Upper lobe of right lung (tissue), 1 donor: ENCODE results near the gene COL15A1. TPM values are rescaled to one million over a fixed set of nuclear protein-coding genes. Genes with fewer than 3 reads are reported as not detected.

Experiments used
- ATAC-seq: fragments of 200-7000 bp; cut with Tn5 transposase; one replicate; pipeline ENCODE4 v1.9.1; 2020; ENCODE audit warnings: mild to moderate bottlenecking, moderate library complexity
- DNase-seq: peaks from one replicate; pipeline ENCODE4 v3.0.0-alpha.2; 2020
- H3K27ac ChIP-seq: fragments of 200-600 bp; one replicate; pipeline ENCODE4 v1.8.0; 2022
- H3K27me3 ChIP-seq: fragments of 200-600 bp; one replicate; pipeline ENCODE4 v1.8.0; 2022; ENCODE audit warnings: mild to moderate bottlenecking
- H3K36me3 ChIP-seq: fragments of 200-600 bp; one replicate; pipeline ENCODE4 v1.8.0; 2022
- H3K4me1 ChIP-seq: fragments of 200-600 bp; one replicate; pipeline ENCODE4 v1.8.0; 2022
- H3K4me3 ChIP-seq: fragments of 200-600 bp; one replicate; pipeline ENCODE4 v1.8.0; 2022; ENCODE audit warnings: mild to moderate bottlenecking
- H3K9me3 ChIP-seq: fragments of 200-600 bp; one replicate; pipeline ENCODE4 v1.8.0; 2022
- CTCF ChIP-seq: fragments of 200-600 bp; IDR thresholded peaks from one replicate; pipeline ENCODE4 v1.8.0; 2022; ENCODE audit warnings: antibody characterized with exemption
- intact Hi-C: fragments of 100-400 bp; cut with DNase I; formaldehyde crosslinking; loops from one replicate; pipeline ENCODE4 v1.11.0; 2022
- total RNA-seq: library from RNA; stranded (reverse); fragmentation: NEBNext Ultra II Directional; extraction: Animal tissue kit (Norgen Biotek cat#: 25700); gene quantifications from one replicate; pipeline ENCODE4 v1.2.1, GENCODE V29; 2021
- donor health status: DM: no; HTN: yes; CAD: no; lungs with severe emphysema.

COL15A1 gene
- total RNA-seq, 1 donor from 2014 or later = 8.0 TPM

- Histone ChIP-seq H3K27ac (no peak overlapping the region), H3K36me3 (no peaks in the 10 kb centered on the region), H3K9me3 (no peaks in the 10 kb centered on the region), H3K4me3 (no peak overlapping the region), H3K27me3 (no peaks in the 10 kb centered on the region), H3K4me1 (peaks cover 15% of the 10 kb centered on the region)
- ATAC-seq = no peak
- no peak for TF ChIP-seq CTCF
- no peak for DNase-seq
- intact Hi-C loops = no loop called here
Observed at GRCh38 chr9:99101271-99101670, 157.6 kb downstream of the COL15A1 start.

- H3K9me3 ChIP-seq = no peaks in the 10 kb centered on the region
- no peak for ATAC-seq
- no peaks in the 10 kb centered on the region for H3K27me3 ChIP-seq
- no peak overlapping the region for H3K4me3 ChIP-seq
- H3K27ac ChIP-seq = no peak overlapping the region
- TF ChIP-seq CTCF = no peak
- H3K36me3 ChIP-seq = no peaks in the 10 kb centered on the region
- no peak for DNase-seq
- intact Hi-C loops = no loop called here
- H3K4me1 ChIP-seq = peaks cover 20% of the 10 kb centered on the region
Observed at GRCh38 chr9:99101812-99102211, 158.1 kb downstream of the COL15A1 start.

GRCh38 chr9:99103054-99103895 lies 159.6 kb downstream of the COL15A1 start:
- Histone ChIP-seq H3K4me1 (peaks cover 35% of the 10 kb centered on the region), H3K9me3 (no peaks in the 10 kb centered on the region), H3K27ac (peak overlapping the region; percentile 78), H3K36me3 (no peaks in the 10 kb centered on the region), H3K4me3 (no peak overlapping the region), H3K27me3 (no peaks in the 10 kb centered on the region)
- no peak for ATAC-seq
- no peak for DNase-seq
- TF ChIP-seq CTCF = no peak
- intact Hi-C loops = no loop called here

GRCh38 chr9:99103901-99104458 lies 160.3 kb downstream of the COL15A1 start:
- H3K36me3 ChIP-seq = no peaks in the 10 kb centered on the region
- H3K4me3 ChIP-seq = peak overlapping the region; percentile 65
- ATAC-seq = no peak
- intact Hi-C loops = no loop called here
- no peaks in the 10 kb centered on the region for H3K27me3 ChIP-seq
- H3K9me3 ChIP-seq = no peaks in the 10 kb centered on the region
- peaks cover 38% of the 10 kb centered on the region for H3K4me1 ChIP-seq
- H3K27ac ChIP-seq = peak overlapping the region; percentile 78
- no peak for DNase-seq
- TF ChIP-seq CTCF = no peak

- no peak for TF ChIP-seq CTCF
- Histone ChIP-seq H3K9me3 (no peaks in the 10 kb centered on the region), H3K27me3 (no peaks in the 10 kb centered on the region), H3K36me3 (no peaks in the 10 kb centered on the region), H3K27ac (peak within 1 kb of the TSS; percentile 94), H3K4me3 (peak within 1 kb of the TSS; percentile 87), H3K4me1 (peaks cover 44% of the 10 kb centered on the region)
- intact Hi-C loops = no loop called here
- ATAC-seq (peak; percentile 95), DNase-seq (peak; percentile 97)
Observed at GRCh38 chr9:99104459-99105151, 160.9 kb downstream of the COL15A1 start, which contains the start of gene TGFBR1. Gene TGFBR1, plus strand, starts transcription at chr9:99105113. Its CDS starts 93 bp downstream, at chr9:99105206.
